Activated effector memory CD4-positive, alpha-beta T cell treated with Interleukin-2 at 50 U/mL for 16 hours (primary cell): ENCODE measurements around the gene DOK4.
"Not testable (repeated sequence)": the region's sequence is repeated elsewhere in the genome, so short reads cannot be mapped to it uniquely, and the experiment has no call there.

Experiments
- DNase-seq: peaks from one replicate; pipeline ENCODE4 v3.0.0-alpha.2; 2020

Gene DOK4

GRCh38 chr16:57444711-57445110, 41.6 kb downstream of the DOK4 start:
- no peak for DNase-seq

GRCh38 chr16:57440551-57440950, 45.7 kb downstream of the DOK4 start:
- DNase-seq: not testable (repeated sequence)

GRCh38 chr16:57439947-57440346, 46.3 kb downstream of the DOK4 start:
- DNase-seq: not testable (repeated sequence)

GRCh38 chr16:57435838-57436237, 50.5 kb downstream of the DOK4 start:
- no peak for DNase-seq

GRCh38 chr16:57434003-57434402, 52.3 kb downstream of the DOK4 start:
- DNase-seq: no peak

- DNase-seq: no peak
Measured at GRCh38 chr16:57432989-57433388, 53.3 kb downstream of the DOK4 start.

GRCh38 chr16:57432505-57432904, 53.8 kb downstream of the DOK4 start:
- no peak for DNase-seq

GRCh38 chr16:57430955-57431354, 55.3 kb downstream of the DOK4 start:
- no peak for DNase-seq

GRCh38 chr16:57427824-57428223, 58.5 kb downstream of the DOK4 start:
- DNase-seq: no peak

- DNase-seq: no peak
Measured at GRCh38 chr16:57427307-57427706, 59.0 kb downstream of the DOK4 start.

GRCh38 chr16:57426356-57426755, 59.9 kb downstream of the DOK4 start:
- no peak for DNase-seq

GRCh38 chr16:57424583-57424982, 61.7 kb downstream of the DOK4 start:
- DNase-seq: no peak

- DNase-seq: no peak
Measured at GRCh38 chr16:57423152-57423551, 63.1 kb downstream of the DOK4 start.

- no peak for DNase-seq
Measured at GRCh38 chr16:57422026-57422944, 64.0 kb downstream of the DOK4 start.
